T1000 (cell line): ENCODE data around the gene LRRC61.
"Not testable (repeated sequence)": the region's sequence is repeated elsewhere in the genome, so short reads cannot be mapped to it uniquely, and the experiment has no call there.

Source experiments
- DNase-seq: peaks from one replicate; lab custom pipeline; 2025; ENCODE audit warnings: mixed read lengths; lab: John Stamatoyannopoulos, UW

Gene LRRC61

DNA sequence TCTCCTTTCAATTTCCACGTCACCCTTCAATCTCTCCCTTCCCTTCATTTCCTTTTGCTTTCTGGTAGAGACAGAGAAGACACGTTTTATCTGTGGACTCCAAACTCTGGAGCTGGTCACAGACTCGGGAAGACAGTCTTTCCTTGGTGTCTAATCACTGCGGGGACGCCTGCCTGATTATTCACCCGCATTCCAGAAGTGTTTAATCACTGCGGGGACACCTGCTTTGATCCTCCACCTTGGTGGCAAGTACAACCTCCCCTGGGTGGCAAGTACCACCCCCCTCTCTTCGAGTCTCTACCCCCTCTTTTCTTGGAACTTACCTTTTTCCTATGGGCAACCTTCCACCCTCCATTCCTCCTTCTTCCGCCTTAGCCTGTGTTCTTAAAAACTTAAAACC is 15.3 kb upstream of the LRRC61 start:
- DNase-seq: no peak

DNA sequence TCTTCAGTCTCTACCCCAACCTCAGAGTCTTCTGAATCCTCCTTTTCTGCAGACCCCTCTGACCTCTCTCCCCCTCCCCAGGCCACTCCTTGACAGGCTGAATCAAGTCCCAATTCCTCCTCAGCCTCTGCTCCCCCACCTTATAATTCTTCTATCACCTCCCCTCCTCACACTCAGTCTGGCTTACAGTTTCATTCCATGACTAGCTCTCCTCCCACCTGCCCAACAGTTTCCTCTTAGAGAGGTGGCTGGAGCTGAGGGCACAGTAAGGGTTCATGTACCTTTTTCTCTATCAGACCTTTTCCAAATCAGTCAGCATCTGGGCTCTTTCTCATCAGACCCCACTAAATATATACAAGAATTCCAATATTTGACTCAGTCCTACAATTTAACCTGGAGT is 14.6 kb upstream of the LRRC61 start:
- no peak for DNase-seq

DNA sequence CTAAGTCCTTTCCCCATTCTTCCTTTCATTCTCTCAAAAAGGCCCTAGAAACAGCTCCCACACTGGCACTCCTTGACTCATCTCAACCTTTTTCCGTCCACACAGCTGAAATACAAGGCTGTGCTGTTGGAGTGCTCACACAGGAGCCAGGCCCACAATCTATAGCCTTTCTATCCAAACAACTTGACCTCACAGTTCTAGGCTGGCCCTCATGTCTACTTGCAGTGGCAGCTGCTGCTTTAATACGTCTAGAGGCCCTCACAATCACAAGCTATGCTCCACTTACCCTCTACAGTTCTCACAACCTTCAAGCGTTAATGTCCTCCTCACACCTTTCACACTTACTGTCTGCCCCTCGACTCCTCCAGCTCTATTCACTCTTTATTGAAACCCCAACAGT is 12.0 kb upstream of the LRRC61 start:
- no peak for DNase-seq

DNA sequence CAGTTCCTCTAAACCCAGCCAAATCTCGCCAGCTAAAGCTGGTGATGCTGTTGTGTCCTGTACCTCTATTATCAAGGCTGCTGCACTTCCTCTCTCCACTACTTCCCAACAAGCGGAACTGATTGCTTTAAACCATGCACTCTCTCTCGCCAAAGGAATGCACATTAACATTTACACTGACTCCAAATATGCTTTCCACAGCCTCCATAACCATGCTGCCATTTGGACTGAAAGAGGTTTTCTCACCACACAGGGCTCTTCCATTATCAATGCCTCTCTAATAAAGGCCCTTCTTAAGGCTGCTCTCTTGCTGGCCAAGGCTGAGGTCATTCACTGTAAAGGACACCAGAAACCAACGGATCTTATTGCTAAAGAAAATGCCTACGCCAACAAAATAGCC is 11.4 kb upstream of the LRRC61 start:
- DNase-seq: no peak

DNA sequence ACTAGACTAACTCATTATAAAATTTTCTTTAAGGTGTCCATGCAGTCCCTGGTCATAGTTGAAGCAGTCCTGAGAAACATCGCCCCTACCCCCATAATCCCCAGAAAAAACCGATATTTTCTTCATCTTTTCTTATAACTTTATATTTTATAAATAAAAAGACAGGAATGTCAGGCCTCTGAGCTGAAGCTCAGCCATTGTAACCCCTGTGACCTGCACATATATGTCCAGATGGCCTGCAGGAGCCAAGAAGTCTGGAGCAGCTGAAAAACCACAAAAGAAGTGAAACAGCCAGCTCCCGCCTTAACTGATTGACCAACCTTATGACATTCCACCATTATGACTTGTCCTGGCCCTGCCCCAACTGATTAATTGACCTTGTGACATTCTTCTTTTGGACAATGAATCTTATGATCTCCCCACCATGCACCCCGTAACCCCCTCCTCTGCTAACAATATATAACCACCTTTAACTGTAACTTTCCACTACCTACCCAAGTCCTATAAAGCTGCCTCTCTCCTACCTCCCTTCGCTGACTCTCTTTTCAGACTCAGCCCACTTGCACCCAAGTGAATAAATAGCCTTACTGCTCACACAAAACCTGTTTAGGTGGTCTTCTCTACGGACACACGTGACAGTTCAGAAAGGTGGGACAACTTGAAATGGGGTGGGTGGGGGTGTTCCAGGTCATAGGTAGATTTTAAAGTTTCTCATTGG is 10.3 kb upstream of the LRRC61 start:
- not testable (repeated sequence) for DNase-seq

DNA sequence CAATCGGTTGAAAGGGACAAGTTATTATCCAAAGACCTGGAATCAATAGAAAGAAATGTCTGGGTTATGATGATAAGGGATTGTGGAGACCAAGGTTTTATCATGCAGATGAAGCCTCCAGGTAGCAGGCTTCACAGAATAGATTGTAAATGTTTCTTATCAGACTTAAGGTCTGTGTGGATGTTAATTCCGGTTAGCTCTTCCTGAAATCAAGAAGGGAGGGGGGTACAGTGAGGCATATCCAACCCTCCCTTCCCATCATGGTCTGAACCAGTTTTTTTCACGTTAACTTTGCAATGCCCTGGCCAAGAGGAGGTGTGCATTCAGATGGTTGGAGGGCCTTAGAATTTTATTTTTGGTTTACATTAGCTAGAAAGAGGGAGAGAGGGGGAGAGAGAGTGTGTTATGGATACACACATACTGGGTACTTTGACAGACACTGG is 9.8 kb upstream of the LRRC61 start:
- no peak for DNase-seq

DNA sequence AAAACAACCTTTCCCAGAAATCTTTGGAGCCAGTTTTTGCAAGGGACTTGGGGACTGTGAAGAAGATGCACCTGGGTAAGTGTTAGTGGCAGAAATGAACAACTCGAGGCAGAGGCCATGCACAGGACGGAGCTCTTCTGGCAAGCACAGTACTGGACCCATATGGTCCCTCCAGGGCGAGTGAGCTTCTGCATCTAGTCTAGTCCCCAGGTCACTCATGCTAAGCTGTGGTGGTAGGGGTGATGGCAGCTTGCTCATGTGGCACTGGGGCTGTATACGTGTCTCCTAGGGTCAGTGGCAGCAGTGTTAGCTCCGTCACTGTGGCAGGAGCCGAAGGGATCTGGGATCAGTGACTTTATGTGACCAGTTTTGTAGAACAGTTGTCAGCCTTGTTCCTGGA is 9.3 kb upstream of the LRRC61 start:
- no peak for DNase-seq

DNA sequence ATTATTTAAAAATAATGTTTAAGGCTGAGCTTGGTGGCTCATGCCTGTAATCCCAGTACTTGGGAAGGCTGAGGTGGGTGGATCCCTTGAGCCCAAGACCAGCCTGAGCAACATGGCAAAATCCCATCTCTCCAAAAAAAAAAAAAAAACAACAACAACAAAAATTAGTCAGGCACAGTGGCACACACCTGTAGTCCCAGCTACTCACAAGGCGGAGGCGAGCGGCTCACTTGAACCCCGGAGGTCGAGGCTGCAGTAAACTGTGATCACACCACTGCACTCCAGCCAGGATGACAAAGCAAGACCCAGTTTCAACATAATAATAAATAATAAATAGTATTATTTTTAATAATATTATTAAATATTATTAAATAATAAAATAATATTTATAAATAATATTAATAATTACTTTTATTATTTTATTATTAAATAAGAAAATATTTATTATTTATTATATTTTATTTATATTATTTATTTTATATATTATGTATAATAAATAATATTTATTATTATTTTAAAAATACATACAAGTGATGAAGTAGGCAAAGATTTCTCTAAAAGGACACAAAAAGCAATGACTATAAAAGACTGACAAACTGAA is 8.4 kb upstream of the LRRC61 start:
- DNase-seq: no peak

DNA sequence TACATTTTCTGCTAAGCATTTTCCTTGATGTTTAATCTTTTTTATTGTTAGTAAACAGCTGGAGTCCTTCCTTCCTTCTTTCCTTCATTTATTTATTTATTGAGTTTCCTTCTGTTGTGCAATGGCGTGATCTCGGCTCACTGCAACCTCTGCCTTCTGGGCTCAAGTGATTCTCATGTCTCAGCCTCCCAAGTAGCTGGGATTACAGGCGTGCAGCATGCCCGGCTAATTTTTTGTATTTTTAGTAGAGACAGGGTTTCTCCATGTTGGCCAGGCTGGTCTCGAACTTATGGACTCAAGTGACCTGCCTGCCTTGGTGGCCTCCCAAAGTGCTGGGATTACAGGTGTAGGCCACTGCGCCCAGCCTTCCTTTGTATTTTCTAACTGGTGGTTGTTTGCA is 6.2 kb upstream of the LRRC61 start:
- not testable (repeated sequence) for DNase-seq

DNA sequence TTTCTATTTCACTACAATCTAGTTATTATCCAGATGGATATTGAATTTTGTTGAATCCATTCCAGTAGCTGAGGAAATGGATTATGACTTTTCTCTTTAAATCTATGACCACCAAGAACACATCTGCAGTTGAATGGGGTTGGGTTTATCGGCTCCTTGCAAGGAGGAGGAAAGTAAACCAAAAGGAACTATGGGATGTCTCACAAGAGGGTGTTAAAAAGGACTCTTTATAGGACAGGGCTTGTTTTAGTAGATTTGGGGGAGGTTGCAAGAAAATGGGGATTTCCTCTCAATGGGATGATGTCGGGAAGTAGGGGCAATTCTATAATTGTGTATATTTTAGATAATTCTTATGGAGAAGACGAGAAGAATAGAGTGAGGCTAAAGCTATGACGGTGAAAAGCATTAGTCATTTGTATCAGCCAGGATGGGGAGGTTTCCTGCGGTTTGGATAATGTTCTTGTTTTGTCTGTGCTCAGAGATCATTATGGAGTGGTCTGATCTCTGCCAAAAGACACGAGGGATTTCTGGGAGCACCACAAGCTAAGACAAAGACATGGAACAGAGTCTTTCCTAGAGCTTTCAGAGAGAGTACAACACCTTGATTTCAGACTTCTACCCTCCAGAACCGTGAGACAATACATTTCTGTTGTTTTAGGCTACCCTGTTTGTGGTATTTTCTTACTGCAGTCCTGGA is 5.3 kb upstream of the LRRC61 start:
- no peak for DNase-seq

DNA sequence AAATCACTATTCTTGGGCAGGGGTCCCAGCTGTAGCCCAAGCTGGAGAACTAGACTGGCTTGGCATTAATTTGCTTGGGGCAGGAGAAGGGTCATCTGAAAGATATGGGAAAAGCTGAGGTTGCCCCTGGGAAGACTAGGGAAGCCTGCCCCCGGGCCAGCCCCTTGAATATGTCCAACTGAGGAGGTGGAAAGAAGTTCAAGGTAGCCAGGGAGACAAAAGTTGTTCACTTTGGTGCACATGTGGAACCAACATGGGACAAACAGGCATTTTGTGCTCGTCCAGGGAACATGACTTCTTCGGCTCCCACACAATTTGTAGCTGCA is 1.4 kb upstream of the LRRC61 start:
- DNase-seq: no peak

DNA sequence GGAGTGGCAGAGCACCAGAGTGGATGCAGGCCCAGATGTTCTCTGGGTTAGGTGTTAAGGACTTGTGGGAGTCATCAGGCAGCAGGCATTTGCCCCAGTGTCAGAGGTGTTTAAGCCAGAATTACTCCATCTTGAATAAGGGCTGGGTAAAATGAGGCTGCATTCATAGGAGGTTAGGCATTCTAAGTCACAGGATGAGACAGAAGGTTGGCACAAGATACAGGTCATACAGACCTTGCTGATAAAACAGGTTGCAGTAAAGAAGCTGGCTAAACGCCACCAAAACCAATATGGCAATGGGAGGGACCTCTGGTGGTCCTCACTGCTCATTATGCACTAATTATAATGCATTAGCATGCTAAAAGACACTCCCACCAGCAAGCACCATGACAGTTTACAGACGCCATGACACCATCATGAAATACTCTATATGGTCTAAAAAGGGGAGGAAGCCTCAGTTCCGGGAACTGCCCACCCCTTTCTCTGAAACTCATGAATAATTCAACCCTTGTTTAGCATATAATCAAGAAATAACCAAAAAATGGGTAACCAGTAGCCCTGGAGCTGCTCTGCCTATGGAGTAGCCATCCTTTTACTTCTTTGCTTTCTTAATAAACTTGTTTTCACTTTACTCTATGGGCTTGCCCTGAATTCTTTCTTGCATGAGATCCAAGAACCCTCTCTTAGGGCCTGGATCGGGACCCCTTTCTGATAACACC is 882 bp upstream of the LRRC61 start:
- DNase-seq: no peak

DNA sequence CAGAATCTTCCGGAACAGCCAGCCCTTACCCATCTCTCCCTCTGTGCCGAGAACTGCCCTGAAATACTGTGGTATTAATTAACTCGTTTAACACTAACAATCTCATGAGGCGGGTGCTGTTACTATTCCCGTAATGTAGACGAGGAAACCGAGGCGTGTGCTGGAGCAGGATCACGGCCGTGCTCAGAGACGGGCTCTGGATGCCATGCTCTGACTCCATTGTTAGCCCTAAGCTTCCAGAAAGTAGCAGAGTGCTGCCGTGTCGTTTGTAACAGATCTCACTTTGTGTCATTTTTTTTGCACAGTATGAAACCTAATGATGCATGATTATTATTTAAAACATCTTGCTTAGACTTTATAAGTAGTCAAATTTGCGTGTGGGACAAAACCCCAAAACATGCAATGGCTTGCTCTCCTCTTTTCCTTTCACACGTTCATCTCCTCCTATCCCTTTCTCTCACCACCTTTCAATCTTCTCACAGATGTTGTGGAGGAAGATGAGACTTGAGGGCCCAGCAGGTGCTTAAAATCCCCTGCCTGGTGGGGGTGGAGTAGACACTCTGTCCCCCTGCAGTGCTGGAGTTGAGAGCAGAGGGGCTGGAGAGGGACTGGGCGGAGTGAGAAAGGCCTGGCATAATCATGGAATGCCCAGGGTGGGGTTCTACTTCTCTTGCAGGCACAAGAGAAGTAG is 672 bp downstream of the LRRC61 start:
- no peak for DNase-seq

DNA sequence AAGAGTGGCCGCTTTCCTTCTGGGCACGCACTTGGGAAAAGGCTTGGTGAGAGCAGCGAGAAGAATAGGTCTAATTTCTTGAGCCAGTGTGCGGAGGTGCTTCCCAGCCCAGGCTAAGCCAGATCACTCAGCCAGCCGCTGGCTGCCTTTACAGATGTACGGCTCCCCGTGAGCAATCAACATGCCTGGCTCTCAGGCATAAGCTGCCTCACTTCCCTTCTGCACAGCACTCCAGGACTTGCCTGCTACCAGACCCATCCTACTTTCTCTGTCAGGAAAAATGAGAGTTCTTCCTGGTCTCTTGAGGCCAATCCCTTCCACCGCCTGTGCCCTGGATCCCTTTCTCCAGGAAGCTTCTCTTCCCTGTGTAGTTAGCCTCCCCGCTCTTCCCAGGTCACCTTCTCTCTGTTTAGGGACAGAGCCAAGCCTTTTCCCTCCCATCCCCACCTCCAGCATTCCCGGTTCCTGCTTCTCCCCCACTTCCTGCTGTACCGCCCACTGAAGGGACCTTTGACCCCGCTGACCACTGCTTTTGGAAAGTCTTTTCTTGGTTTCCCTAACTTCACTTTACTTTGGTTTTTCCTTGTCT is 1.3 kb downstream of the LRRC61 start:
- DNase-seq: no peak

DNA sequence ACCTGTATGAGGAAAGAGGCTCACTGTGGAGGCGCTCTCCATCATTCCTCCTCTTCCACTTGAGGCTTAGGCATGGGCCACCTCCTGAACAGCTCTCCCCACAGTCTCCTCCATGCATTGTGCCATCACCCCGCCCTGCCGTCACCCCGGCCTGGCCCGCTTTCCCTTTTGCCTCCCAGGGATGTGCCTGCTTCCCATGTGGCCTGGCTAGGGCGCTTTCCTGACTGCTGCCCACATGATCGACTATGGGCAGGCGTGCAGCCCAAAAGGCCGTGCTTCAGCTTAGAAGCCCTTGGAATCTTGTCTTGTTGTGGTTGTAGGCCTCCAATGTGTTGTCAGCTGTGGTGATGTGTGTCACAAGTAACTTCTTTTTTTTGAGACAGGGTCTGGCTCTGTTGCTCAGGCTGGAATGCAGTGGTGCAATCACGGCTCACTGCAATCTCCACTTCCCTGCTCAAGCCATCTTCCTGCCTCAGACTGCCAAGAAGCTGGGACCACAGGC is 2.0 kb downstream of the LRRC61 start:
- no peak for DNase-seq

DNA sequence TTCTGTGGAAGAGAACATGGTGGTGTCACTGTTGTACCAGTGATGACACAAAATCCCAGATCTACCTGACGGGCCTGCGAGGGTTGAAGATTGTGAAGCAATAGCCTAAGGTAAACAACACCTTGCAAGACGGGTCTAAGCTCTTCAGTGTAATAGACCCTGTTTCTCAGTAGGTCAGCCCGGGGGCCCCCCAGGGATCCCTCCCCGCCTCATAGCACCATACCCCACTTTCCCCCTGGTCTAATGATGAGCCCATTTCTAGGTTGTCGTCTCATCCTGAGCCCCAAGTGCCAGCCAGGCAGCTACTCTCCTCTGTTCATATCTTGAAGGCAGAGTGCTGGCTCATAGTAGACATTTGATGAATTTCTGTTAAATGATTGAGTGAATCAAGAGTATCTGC is 2.7 kb downstream of the LRRC61 start:
- DNase-seq: no peak

DNA sequence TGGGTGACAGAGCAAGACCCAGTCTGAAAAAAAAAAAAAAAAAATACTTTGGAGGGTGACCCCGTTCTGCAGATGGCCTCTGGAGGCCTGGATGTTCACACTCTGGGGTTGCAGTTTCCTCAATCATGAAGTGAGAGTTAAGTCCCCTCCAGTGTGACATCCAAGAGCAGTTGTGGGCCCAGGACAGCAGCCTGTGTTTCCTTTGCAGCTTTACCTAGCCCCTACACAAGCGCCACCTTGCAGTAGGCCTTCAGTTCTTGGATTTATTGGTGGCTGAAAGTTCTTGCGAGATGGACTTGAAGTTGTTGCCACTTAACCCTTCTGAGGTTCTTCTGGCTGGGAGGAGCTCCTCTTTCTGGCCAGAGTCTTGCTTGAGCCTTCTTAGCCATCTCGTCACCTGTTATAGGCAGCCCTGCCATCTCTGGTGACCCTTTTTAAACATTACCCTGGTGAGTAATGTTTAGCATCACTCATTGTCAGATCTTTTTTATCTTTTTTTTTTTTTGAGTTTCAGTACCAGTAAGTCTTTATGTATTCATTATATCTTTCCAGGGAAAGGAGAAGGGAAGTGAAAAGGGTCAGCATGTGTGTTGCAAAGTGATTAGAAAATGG is 3.6 kb downstream of the LRRC61 start:
- DNase-seq: no peak

DNA sequence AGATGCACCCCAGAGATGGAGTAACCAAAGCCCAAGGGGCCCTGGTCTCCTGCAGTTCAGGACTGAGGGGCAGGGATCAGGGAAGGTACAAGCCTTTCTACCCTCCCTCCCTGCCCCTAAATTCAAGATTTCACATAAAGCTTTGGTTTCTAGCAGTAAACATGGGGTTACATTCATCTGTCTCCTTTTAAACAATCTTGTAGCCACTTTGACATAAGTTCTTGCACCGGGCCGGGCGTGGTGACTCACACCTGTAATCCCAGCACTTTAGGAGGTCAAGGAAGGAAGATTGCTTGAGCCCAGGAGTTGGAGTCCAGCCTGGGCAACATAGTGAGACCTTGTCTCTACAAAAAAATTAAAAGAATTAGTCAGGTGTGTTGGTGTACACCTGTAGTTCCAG is 4.2 kb downstream of the LRRC61 start:
- no peak for DNase-seq

DNA sequence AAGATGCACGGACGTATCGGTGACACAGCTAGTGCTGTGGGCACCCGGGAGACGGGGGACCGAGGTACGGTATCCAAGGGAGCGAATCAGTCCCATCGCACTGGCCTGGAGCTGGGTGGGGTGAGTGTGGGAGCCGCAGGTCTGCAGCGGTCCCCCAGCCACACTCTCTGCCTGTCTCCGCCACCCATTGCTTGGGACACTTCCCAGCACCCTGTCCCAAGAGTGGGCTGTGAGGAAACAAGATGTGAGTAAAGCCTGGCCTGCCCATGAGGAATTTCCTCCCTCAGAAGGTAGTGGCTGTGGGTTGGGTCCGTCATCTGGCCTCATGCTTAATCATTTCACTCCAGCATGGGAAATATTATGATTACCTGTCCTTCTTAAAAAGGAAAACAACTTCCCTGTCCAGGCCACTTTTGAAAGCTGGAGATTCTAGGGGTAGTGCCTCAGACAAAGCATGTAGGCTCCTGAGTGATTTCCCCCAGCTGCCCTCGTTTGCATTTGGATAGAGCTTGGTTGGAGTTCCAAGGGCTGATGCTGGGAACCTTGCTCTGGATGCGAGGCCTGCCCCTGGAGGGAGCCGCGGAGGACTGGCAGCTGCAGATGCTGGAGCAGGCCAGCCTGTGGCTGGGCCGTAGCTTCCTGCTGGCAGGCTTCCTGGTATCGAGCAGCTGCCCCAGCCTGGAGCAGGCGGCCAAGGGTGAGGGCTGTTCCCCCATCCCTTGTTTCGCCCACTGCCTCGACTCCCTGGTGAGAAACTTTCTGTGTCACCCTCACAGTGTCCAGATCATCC is 6.4 kb downstream of the LRRC61 start:
- DNase-seq: no peak

DNA sequence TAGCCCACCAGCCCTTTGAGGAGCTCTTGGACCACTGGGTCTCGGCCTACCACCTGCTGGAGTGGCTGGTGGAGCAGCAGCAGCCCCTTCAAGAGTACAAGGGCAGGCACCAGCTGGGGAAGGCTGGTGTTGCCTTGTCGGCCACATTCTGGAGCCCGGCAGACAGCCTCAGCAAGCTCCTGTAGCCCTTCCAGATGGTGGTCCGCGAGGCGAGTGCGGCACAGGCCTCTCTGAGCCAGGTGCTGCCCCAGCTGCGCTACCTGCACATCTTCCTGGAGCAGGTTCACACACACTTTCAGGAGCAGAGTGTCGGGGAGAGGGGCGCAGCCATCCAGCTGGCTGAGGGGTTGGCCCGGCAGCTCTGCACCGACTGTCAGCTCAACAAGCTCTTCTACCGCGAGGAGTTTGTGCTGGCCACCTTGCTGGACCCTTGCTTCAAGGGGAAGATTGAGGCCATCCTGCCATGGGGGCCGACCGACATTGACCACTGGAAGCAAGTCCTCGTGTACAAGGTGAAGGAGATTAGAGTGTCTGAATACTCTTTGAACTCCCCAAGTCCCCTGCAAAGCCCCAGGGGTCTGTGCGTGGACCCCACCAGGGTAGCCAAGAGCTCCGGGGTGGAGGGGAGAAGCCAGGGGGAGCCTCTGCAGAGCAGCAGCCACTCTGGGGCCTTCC is 7.2 kb downstream of the LRRC61 start:
- no peak for DNase-seq
